ENCODE results near the gene PREPL. TPM values are rescaled to one million over a fixed set of nuclear protein-coding genes. Genes with fewer than 3 reads are reported as not detected.

Gene PREPL
- total RNA-seq, 1 donor from 2014 or later: 39.0 TPM

DNA sequence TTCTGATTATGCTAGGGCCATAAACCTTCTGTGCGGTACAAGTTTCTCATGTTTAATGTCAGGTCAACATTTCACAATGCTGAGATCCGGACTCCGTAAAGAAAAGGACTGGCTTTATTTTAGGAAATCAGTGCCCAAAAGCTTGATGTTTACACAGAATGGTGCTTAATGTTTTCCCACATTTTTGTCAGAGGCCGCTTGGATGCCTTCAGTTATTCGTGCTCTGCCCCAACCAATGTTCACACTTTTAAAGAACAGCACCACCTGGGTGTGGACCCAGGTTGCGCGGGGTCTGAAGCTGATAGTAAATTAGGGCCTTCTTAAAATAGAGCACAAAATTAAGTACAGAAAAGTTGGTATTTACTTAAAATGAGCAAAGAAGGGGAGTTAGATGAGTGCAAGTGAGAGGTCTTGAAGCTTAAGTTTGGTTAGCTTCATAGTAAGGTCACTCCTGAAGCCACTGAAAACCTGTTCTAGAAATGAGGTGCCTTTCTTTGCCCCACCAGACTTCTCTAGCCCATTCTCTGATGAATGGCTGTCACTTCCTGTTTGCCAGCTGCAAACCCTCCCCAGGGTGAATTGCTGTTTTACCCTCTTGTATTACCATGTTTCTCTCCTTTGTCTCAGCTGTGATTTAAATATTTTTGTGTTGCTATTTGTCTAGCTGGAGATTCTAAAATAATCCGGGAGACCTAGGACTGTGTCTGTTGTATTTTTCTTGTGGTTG lies 65.5 kb downstream of the PREPL start:
- no peak for DNase-seq (ENCODE audit: low spot score)

DNA sequence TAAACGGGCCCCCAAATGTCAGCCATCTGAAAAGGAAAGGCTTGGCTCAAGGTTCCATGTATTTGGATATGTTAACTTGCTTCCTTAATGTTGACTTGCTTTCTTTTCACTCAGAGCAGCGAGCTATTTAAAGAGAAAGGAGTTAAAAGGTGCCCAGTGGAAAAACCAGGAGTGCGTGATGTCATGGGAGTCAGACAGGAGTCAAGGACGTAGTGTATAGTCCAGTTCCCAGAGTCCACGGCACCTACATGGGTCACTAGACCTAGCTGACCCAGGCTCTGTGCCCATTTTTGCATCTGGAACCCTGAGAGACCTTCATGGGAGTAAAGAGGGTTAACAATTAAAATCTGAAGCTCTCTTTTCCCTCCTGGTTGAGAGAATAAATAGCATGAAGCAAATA lies 66.2 kb downstream of the PREPL start:
- DNase-seq (ENCODE audit: low spot score): no peak

- peak; percentile 66 for DNase-seq (ENCODE audit: low spot score)
These were observed 69.7 kb downstream of the PREPL start for GRCh38 chr2:44291281-44292248.

- no peak for DNase-seq (ENCODE audit: low spot score)
These were observed 71.0 kb downstream of the PREPL start for GRCh38 chr2:44290261-44290660.

DNA sequence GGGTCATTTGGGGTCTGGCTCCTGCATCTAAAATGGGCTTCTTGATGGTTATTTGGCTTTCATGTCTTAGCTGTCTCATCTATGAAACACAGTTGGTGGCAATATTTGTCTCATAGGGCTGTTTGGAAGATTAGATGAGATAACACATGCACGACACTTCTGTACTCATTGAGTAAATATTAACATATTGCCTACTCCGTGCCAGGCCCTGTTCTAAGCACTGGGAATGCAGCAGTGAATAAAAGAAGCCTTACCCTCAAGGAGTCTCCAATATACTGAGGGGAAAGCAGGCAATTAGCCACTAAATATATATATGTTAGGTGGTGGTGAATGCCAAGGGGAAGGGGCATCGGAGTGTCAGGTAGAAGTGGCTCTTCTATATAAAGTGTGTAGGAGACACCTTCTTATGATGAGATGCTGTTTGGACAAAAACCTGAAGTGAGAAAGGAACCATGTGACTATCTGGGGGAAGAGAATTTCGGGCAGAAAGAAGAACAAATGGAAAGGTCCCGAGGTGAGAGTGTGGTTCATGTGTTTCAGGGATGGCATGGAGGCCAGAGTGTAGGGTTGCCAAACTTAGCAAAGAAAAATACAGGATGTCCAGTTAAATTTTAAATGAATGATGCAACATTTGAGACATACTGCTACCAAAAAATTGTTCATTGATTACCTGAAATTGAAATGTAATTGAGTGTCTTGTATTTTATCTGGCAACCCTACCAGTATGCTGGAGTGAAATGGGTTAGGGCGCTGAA lies 74.2 kb downstream of the PREPL start:
- DNase-seq (ENCODE audit: low spot score): no peak

DNA sequence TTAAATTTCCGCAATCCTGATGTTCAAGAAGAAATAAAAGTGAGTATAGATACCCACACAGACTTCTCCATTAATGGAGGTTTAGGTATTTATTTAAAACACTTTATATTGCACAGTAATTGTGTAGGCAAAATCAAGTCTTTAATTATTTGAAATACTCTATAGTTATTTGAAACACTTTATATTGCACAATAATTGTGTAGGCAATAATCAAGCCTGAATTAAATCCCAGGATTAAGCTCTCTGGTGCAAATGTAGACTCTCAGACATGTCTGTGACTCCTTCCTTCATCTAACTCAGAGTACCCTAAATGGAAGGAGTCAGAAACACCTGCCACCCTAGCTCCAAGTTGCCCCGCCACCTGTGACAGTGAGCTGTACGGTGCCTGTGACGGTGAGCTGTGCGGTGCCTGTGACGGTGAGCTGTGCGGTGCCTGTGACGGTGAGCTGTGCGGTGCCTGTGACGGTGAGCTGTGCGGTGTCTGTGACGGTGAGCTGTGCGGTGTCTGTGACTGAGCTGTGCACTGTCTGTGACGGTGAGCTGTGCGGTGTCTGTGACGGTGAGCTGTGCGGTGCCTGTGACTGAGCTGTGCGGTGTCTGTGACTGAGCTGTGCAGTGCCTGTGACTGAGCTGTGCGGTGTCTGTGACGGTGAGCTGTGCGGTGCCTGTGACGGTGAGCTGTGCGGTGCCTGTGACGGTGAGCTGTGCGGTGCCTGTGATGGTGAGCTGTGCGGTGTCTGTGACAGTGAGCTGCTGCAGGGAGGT lies 75.0 kb downstream of the PREPL start:
- no peak for DNase-seq (ENCODE audit: low spot score)

GRCh38 chr2:44285174-44285573 lies 76.1 kb downstream of the PREPL start:
- DNase-seq (ENCODE audit: low spot score): no peak

- no peak for DNase-seq (ENCODE audit: low spot score)
These were observed 78.1 kb downstream of the PREPL start for GRCh38 chr2:44283116-44283666.

- no peak for DNase-seq (ENCODE audit: low spot score)
These were observed 80.4 kb downstream of the PREPL start for GRCh38 chr2:44280869-44281268.

- no peak for DNase-seq (ENCODE audit: low spot score)
These were observed 83.8 kb downstream of the PREPL start for GRCh38 chr2:44277541-44277940.

DNA sequence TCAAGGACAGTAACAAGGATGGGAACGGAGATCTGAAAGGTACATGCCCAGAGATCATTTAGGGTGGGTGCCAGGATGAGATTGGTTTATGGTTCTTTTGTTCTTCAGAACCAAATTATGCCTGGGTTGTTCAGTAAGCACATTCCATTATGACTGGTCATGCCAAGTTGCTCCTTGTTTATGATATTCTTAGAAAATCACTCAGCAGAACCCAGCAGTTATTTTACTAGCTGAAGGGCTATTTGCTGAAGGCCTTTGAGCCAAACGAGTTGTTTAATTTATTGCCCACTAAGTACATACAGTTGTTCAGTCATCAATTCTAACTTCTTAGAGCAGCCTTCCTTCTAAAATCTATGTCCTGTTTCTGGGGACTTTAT lies 85.4 kb downstream of the PREPL start:
- DNase-seq (ENCODE audit: low spot score): no peak

GRCh38 chr2:44273596-44273995 lies 87.7 kb downstream of the PREPL start:
- no peak for DNase-seq (ENCODE audit: low spot score)

DNA sequence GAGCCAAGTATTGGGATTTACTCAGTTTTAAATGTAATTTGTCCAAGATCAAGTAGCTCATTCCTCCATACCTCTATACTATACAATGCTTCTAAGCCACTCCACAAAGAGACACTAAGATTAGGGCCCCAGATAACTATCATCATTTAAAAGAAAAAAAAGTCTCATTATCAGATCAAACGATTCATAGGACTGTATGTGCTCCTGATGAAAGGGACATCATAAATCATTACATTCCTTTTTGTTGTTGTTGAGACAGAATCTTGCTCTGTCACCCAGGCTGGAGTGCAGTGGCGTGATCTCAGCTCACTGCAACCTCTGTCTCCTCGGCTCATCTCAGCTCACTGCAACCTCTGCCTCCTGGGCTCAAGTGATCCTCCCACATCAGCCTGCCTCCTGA lies 88.2 kb downstream of the PREPL start:
- no peak for DNase-seq (ENCODE audit: low spot score)

GRCh38 chr2:44271296-44271695 lies 90.0 kb downstream of the PREPL start:
- no peak for DNase-seq (ENCODE audit: low spot score)

DNA sequence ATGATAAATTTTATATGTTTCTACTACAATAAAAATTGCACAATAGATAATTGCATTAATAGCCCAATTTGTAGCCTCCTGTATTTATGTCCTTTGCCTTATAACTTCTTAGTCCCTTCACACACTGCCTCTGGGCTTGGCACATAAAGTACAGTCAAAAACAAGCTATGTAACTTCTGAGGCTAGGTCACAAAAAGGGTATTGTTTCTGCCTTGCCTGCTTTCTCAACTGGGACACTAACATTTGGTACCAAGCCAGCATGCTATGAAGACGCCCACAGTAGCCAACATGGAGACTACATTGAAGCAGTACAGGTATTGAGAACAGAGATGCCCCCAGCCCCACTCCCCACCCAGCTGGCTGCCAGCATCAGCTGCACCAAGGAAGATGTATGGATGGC lies 91.5 kb downstream of the PREPL start:
- no peak for DNase-seq (ENCODE audit: low spot score)

- peak; percentile 15 for DNase-seq (ENCODE audit: low spot score)
These were observed 93.3 kb downstream of the PREPL start for GRCh38 chr2:44267796-44268648.
